GM13977 (cell line): ENCODE measurements around the gene TFF1.

Source experiments
- DNase-seq: peaks from one replicate; pipeline ENCODE4 v3.0.0; 2012; ENCODE audit warnings: low spot score
- CTCF ChIP-seq: IDR thresholded peaks from 2 replicates; pipeline ENCODE4 v1.5.1; 2012; ENCODE audit warnings: mild to moderate bottlenecking, control low read depth; ENCODE audit not compliant: insufficient read depth; ENCODE audit errors: extremely low read depth, missing control alignments
- in situ Hi-C: fragments of 300-500 bp; cut with MboI; formaldehyde crosslinking; loops from one replicate; pipeline ENCODE4 v1.12.0; 2022; ENCODE audit warnings: low sequenced_read_pairs, low pct_unique_long_range_greater_than_20kb, mixed read lengths, inconsistent platforms; ENCODE audit not compliant: unreplicated experiment

Gene TFF1

GRCh38 chr21:42351626-42352440 is 14.5 kb downstream of the TFF1 start:
- in situ Hi-C loops = no loop called here
- no peak for TF ChIP-seq CTCF
- DNase-seq = no peak

- in situ Hi-C loops = no loop called here
- no peak for DNase-seq
Measured at GRCh38 chr21:42350927-42351426, 15.4 kb downstream of the TFF1 start, which contains the start of gene TFF2. Gene TFF2 (minus strand): TSS chr21:42350994. CDS start chr21:42350957, 37 bp downstream.

GRCh38 chr21:42350318-42350910 is 15.9 kb downstream of the TFF1 start:
- in situ Hi-C loops = no loop called here
- no peak for TF ChIP-seq CTCF
- DNase-seq = no peak

More at GRCh38 chr21:42350927-42351426, 15.4 kb downstream of the TFF1 start, which contains the start of gene TFF2:
- no peak for TF ChIP-seq CTCF

- TF ChIP-seq CTCF = no peak
- no peak for DNase-seq
- in situ Hi-C loops = loop anchor here (25.0 kb wide), 1 partner anchor 463 kb away; no protein-coding TSS in a partner anchor
Measured at GRCh38 chr21:42349420-42350317, 16.7 kb downstream of the TFF1 start.

GRCh38 chr21:42348762-42349161 is 17.6 kb downstream of the TFF1 start:
- no peak for TF ChIP-seq CTCF
- DNase-seq = no peak
- in situ Hi-C loops = loop anchor here (25.0 kb wide), 1 partner anchor 464 kb away; no protein-coding TSS in a partner anchor
